GM18508 (cell line): ENCODE measurements around the gene CYP8B1.

Experiments
- ATAC-seq: cut with Tn5 transposase; IDR thresholded peaks from one replicate; pipeline ENCODE4 v1.9.1; 2021; ENCODE audit warnings: moderate number of reproducible peaks; ENCODE audit not compliant: insufficient read depth, unreplicated experiment

The CYP8B1 gene

DNA sequence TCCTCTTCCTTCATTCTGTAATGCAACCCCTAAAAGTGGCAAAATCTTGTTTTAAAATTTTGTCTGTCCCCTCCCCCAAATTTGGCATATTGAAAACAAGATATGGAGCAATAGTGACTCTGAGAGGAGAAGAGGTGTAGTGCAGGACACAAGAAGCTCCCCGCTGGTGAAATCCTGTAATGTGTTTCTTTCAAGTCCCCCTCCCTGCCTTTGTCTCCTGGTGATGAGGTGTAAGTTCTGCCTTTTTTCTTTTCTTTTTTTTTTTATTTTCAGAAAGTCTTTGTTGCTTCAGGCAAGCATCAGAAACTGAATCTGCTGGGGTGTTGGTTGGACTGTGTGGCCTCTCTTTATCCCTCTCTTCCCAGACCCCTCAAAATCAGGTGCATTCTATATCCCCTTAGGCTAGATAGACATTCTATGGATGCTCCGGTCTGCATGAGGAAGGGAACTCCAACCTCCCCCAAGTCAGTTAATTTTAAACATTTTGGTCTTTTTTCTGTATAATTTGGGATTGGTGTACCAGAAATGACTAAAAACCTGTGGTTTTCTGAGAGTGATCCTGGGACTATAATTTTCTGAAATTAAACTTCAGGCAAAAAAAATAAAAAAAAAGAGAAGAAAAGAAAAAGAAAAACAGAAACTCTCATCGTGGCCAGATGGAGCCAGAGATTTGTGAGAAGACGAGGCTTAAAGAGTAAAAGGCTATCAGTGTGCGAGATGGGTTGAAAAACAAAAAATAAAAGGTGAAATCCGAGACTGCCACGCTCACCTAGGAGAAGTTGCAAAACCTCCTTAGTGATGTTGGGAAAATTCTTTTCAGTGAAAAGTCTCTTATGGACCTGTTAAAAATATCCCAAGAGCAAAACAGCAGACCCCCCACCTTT is 45.0 kb downstream of the CYP8B1 start:
- no peak for ATAC-seq

DNA sequence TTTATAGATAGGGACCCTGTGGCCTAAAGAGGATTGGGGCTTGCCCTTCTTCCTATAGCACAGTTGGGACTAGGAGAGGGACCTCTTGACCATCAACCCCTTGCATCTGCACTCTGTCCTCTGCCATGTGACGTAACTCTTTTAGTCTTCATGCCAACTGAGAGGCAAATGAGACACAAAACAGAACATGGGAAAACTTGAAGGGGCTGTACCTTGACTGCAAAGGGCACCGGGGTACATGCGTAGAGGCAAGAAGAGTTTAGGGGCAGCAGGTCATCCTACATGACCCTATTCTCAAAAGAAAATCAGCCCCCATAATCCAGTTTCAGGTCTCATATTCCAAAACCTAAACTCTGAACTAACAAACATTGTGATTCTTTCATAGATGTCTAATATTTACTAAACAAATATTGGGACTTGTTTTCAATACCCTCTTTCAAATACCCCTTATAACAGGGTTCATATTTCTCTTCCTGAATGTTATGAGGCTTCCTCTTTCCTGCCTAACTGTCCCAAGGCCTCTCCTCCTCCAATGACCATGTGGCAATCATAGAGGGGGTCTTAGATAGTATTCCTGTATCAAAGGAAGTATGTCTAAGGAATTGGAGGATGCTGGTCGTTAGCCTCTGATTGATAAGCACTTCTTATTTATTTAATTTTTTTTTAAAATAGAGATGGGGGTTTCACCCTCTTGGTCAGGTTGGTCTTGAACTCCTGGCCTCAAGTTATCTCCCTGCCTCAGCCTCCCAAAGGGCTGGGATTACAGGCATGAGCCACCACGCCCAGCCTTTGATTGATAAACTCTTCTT is 45.8 kb downstream of the CYP8B1 start:
- ATAC-seq, result no peak

- ATAC-seq, result no peak
Observed at GRCh38 chr3:42829083-42829627, 46.5 kb downstream of the CYP8B1 start.

- no peak for ATAC-seq
Observed at GRCh38 chr3:42827654-42828053, 48.0 kb downstream of the CYP8B1 start.

- ATAC-seq, result no peak
Observed at GRCh38 chr3:42827023-42827422, 48.7 kb downstream of the CYP8B1 start.

DNA sequence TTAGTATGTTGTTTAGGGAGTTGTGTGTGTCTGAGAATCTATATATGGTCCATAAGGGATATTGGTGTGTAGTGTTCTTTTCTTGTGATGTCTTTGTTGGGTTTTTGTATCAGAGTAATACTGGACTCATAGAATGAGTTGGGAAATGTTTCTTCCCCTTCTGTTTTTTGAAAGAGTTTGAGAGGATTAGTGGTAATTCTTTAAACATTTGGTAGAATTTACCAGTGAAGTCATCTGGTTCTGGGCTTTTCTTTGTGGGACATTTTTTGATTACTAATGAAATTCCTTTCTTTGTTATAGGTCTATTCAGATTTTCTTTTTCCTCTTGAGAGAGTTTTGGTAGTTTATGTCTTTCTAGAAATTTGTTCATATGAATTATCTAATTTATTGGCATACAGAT is 49.5 kb downstream of the CYP8B1 start:
- no peak for ATAC-seq

GRCh38 chr3:42823351-42823750 is 52.3 kb downstream of the CYP8B1 start:
- no peak for ATAC-seq

GRCh38 chr3:42822828-42823227 is 52.9 kb downstream of the CYP8B1 start:
- ATAC-seq, result no peak
